ENCODE measurements around the gene TBC1D3E.
"Not testable (repeated sequence)": the region's sequence is repeated elsewhere in the genome, so short reads cannot be mapped to it uniquely, and the experiment has no call there.

- not testable (repeated sequence) for TF ChIP-seq CTCF, POLR2A (IDR thresholded peaks at IDR 0.05)
Observed at GRCh38 chr17:38119829-38120228, 7.9 kb upstream of the TBC1D3E start.

Data from thyroid gland (tissue), 4 donors.